ENCODE measurements around the gene MRPL20. TPM values are rescaled to one million over a fixed set of nuclear protein-coding genes. Genes with fewer than 3 reads are reported as not detected.

The MRPL20 gene
- polyA plus RNA-seq, 3 donors = 84.3 to 186 (median 156) TPM

GRCh38 chr1:1367315-1367714 is 39.8 kb downstream of the MRPL20 start:
- H3K9me3 Mint-ChIP-seq = peaks cover 0 to 3% (median 0%) of the 10 kb centered on the region in 7 donors
- H3K36me3 Mint-ChIP-seq = no peaks in the 10 kb centered on the region
- no peak overlapping the region for H3K27ac Mint-ChIP-seq
- H3K27me3 Mint-ChIP-seq (ENCODE audit: low read depth in 3 of 3) = peaks cover 15 to 28% (median 26%) of the 10 kb centered on the region in 3 donors
- no peak for DNase-seq
- H3K4me3 Mint-ChIP-seq = no peak overlapping the region
- 96% methylated on average over 5 of the region's 5 CpGs for WGBS (ENCODE audit: insufficient coverage)
- H2AFZ ChIP-seq (ENCODE audit: insufficient read depth, low read depth, low read length, poor library complexity, severe bottlenecking) = no peak overlapping the region
- H3K79me2 ChIP-seq (ENCODE audit: insufficient read depth, low read length) = no peaks in the 10 kb centered on the region
- H3K36me3 ChIP-seq (replicated peaks in 1 of 2; ENCODE audit: control insufficient read depth in 1 of 2, insufficient read depth in 2 of 2, low read length in 2 of 2) = no peaks in the 10 kb centered on the region
- no peak overlapping the region for H3K4me3 ChIP-seq (replicated peaks in 1 of 3; ENCODE audit: low read depth in 2 of 3, low read length in 3 of 3)
- H3K27ac ChIP-seq (ENCODE audit: low read depth in 1 of 2, low read length in 2 of 2) = no peak overlapping the region
- peaks cover 0 to 17% of the 10 kb centered on the region in 2 donors for H3K9me3 ChIP-seq (replicated peaks in 1 of 2; ENCODE audit: control insufficient read depth in 1 of 2, insufficient read depth in 1 of 2, low read length in 2 of 2)
- H3K4me2 ChIP-seq (replicated peaks; ENCODE audit: extremely low read depth, low read length, poor library complexity, severe bottlenecking) = no peak overlapping the region
- TF ChIP-seq CTCF (IDR thresholded peaks at IDR 0.05) = no peak
- intact Hi-C loops (cut with micrococcal nuclease) = no loop called here
- peaks cover 10% of the 10 kb centered on the region for H4K20me1 ChIP-seq (ENCODE audit: insufficient read depth, low read length)
- peaks cover 23% of the 10 kb centered on the region for H3K4me1 Mint-ChIP-seq
- H3K9ac ChIP-seq (ENCODE audit: insufficient read depth, low read length, poor library complexity, severe bottlenecking) = no peak overlapping the region
- H3K4me1 ChIP-seq (ENCODE audit: control insufficient read depth in 1 of 2, insufficient read depth in 2 of 2, low read length in 2 of 2) = peaks cover 19 to 20% of the 10 kb centered on the region in 2 donors
- H3K27me3 ChIP-seq (ENCODE audit: control insufficient read depth in 2 of 2, insufficient read depth in 2 of 2, low read length in 2 of 2) = no peaks in the 10 kb centered on the region

- Histone ChIP-seq H3K79me2 (ENCODE audit: insufficient read depth, low read length) (no peaks in the 10 kb centered on the region), H3K4me3 (replicated peaks in 1 of 3; ENCODE audit: low read depth in 2 of 3, low read length in 3 of 3) (no peak overlapping the region), H4K20me1 (ENCODE audit: insufficient read depth, low read length) (peaks cover 4% of the 10 kb centered on the region), H3K27me3 (ENCODE audit: control insufficient read depth in 2 of 2, insufficient read depth in 2 of 2, low read length in 2 of 2) (peaks cover 0 to 6% of the 10 kb centered on the region in 2 donors), H3K4me2 (replicated peaks; ENCODE audit: extremely low read depth, low read length, poor library complexity, severe bottlenecking) (no peak overlapping the region), H3K9ac (ENCODE audit: insufficient read depth, low read length, poor library complexity, severe bottlenecking) (no peak overlapping the region), H3K27ac (ENCODE audit: low read depth in 1 of 2, low read length in 2 of 2) (no peak overlapping the region), H3K4me1 (ENCODE audit: control insufficient read depth in 1 of 2, insufficient read depth in 2 of 2, low read length in 2 of 2) (peaks cover 13 to 14% of the 10 kb centered on the region in 2 donors), H3K9me3 (replicated peaks in 1 of 2; ENCODE audit: control insufficient read depth in 1 of 2, insufficient read depth in 1 of 2, low read length in 2 of 2) (peaks cover 0 to 17% of the 10 kb centered on the region in 2 donors), H2AFZ (ENCODE audit: insufficient read depth, low read depth, low read length, poor library complexity, severe bottlenecking) (no peak overlapping the region), H3K36me3 (replicated peaks in 1 of 2; ENCODE audit: control insufficient read depth in 1 of 2, insufficient read depth in 2 of 2, low read length in 2 of 2) (no peaks in the 10 kb centered on the region)
- Mint-ChIP-seq H3K27me3 (ENCODE audit: low read depth in 3 of 3) (peaks cover 20 to 35% (median 33%) of the 10 kb centered on the region in 3 donors), H3K9me3 (peaks cover 0 to 3% (median 0%) of the 10 kb centered on the region in 7 donors), H3K36me3 (no peaks in the 10 kb centered on the region), H3K27ac (no peak overlapping the region), H3K4me3 (no peak overlapping the region), H3K4me1 (peaks cover 19% of the 10 kb centered on the region)
- DNase-seq = no peak
- WGBS (ENCODE audit: insufficient coverage) = 81% methylated on average over 2 of the region's 3 CpGs
- intact Hi-C loops (cut with micrococcal nuclease) = no loop called here
- TF ChIP-seq CTCF (IDR thresholded peaks at IDR 0.05) = no peak
Observed at GRCh38 chr1:1366699-1367066, 40.4 kb downstream of the MRPL20 start.

Measured in CD14-positive monocyte (primary cell).